ENCODE results near the gene RAP1GAP2. TPM values are rescaled to one million over a fixed set of nuclear protein-coding genes. Genes with fewer than 3 reads are reported as not detected.
A peak's percentile ranks its signal among the peaks of the same experiment; 100 is the strongest.
"Not testable (repeated sequence)": the region's sequence is repeated elsewhere in the genome, so short reads cannot be mapped to it uniquely, and the experiment has no call there.

The RAP1GAP2 gene
- total RNA-seq, 2 experiments from 2014 or later, result not detected

DNA sequence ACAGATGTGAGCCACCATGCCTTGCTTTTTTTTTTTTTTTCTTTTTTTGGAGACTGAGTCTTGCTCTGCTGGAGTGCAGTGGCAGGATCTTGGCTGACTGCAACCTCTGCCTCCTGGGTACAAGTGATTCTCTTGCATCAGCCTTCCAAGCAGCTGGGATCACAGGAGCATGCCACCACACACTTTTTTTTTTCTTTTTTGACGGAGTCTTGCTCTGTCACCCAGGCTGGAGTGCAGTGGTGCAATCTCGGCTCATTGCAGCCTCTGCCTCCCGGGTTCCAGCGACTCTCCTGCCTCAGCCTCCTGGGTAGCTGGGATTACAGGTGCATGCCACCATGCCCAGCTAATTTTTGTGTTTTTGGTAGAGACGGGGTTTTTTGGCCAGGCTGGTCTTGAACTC, 23.1 kb downstream of the RAP1GAP2 start:
- not testable (repeated sequence) for H3K27ac Mint-ChIP-seq, H3K4me3 Mint-ChIP-seq, DNase-seq, H3K4me1 Mint-ChIP-seq, H3K9me3 Mint-ChIP-seq, H3K36me3 Mint-ChIP-seq
- peaks cover 53% of the 10 kb centered on the region for H3K27me3 Mint-ChIP-seq

DNA sequence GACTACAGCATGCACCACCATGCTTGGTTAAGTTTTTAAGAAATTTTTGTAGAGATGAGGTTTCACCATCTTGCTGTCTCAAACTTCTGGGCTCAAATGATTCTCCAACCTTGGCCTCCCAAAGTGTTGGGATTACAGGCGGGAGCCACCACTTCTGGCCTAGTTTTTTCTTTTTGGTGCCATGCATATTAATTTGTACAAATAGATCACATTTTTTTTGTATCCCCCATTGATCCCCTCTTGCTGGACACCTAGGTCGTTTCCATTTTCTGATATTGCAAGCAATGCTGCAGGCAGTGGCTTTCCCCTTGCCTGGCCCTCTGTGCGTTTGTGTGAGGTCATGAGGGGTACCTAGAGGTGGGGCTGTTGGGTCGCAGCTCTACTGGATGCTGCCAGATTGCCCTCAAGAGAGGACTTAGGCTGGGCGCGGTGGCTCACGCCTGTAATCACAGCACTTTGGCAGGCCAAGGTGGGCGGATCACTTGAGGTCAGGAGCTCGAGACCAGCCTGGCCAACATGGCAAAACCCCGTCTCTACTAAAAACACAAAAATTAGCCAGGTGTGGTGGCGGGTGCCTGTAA, 23.8 kb downstream of the RAP1GAP2 start:
- H3K27me3 Mint-ChIP-seq, result peaks cover 55% of the 10 kb centered on the region
- no peak overlapping the region for H3K27ac Mint-ChIP-seq
- no peak overlapping the region for H3K4me3 Mint-ChIP-seq
- H3K4me1 Mint-ChIP-seq, result peaks cover 6% of the 10 kb centered on the region
- DNase-seq, result no peak
- no peaks in the 10 kb centered on the region for H3K9me3 Mint-ChIP-seq
- H3K36me3 Mint-ChIP-seq, result no peaks in the 10 kb centered on the region

DNA sequence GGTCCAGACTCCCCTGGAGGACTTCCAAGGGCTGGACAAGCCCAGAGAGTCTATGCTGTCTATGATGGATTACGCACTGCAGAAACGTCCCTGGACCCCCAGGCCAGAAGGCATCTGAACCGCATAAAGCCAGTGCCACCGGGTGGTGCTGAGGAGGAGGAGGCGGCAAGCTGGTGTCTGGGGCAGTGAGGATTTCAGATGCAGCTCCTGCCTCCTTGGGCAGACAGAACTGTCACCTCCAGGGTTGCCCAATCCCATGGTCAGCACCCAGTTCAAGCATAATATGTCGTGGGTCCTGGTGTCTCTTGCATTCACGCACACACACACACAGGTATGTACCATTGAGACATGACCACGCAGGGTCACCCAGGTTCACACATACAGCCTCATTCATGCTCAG, 25.6 kb downstream of the RAP1GAP2 start:
- no peak for DNase-seq
- H3K36me3 Mint-ChIP-seq, result no peaks in the 10 kb centered on the region
- peaks cover 62% of the 10 kb centered on the region for H3K27me3 Mint-ChIP-seq
- H3K4me3 Mint-ChIP-seq, result no peak overlapping the region
- no peaks in the 10 kb centered on the region for H3K9me3 Mint-ChIP-seq
- no peaks in the 10 kb centered on the region for H3K4me1 Mint-ChIP-seq
- no peak overlapping the region for H3K27ac Mint-ChIP-seq

DNA sequence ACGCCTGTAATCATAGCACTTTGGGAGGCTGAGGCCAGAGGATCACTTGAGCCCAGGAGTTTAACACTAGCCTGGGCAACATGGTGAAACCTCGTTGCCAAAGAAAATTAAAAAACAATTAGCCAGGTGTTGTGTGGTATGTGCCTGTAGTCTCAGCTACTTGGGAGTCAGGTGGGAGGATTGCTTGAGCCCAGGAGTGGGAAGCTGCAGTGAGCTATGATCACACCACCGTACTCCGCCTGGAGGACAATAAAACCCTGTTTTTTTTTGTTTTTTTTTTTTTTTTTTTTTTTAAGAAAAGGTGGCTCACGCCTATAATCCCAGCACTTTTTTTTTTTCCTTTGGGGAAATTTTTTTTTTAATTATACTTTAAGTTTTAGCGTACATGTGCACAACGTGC, 26.1 kb downstream of the RAP1GAP2 start:
- H3K9me3 Mint-ChIP-seq, result no peaks in the 10 kb centered on the region
- peaks cover 66% of the 10 kb centered on the region for H3K27me3 Mint-ChIP-seq
- no peaks in the 10 kb centered on the region for H3K4me1 Mint-ChIP-seq
- no peak overlapping the region for H3K4me3 Mint-ChIP-seq
- no peaks in the 10 kb centered on the region for H3K36me3 Mint-ChIP-seq
- no peak overlapping the region for H3K27ac Mint-ChIP-seq
- DNase-seq, result no peak

DNA sequence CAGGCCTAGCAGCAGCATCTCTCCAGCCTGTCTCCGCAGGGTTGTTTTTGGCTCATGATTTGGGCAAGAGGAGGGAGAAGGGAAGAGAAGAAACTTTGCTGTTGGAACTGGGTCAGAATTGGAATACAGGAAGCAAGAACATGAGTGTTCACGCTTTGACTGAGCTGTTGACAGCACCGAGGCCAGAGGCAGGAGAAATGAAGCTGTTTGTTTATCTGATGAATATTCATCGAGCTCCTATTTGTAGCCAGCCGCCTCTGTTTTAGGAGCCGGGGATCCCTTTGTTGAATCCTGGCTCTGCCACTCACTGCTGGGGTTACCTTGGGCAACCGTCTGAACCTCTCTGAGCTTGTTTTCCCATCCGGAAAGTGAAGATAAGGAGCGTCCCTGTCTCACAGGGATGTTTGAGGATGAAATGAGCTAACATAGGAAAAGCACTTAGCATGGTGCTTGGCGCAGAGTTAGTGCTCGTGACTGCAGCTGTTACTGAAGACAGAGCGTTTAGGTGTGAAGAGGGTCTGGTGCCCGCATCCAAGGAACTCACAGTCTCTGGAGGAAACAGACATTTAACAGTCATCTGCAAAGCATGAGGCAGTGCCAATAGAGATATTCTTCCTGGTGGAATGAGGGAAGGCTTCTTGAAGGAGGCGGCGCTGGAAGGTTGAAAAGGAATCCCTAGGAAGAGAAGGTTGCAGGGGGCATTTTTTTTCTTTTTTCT, 29.2 kb downstream of the RAP1GAP2 start:
- Mint-ChIP-seq H3K9me3 (no peaks in the 10 kb centered on the region), H3K27ac (no peak overlapping the region), H3K4me1 (peaks cover 4% of the 10 kb centered on the region), H3K4me3 (no peak overlapping the region), H3K27me3 (peaks cover 57% of the 10 kb centered on the region), H3K36me3 (no peaks in the 10 kb centered on the region)
- no peak for DNase-seq

DNA sequence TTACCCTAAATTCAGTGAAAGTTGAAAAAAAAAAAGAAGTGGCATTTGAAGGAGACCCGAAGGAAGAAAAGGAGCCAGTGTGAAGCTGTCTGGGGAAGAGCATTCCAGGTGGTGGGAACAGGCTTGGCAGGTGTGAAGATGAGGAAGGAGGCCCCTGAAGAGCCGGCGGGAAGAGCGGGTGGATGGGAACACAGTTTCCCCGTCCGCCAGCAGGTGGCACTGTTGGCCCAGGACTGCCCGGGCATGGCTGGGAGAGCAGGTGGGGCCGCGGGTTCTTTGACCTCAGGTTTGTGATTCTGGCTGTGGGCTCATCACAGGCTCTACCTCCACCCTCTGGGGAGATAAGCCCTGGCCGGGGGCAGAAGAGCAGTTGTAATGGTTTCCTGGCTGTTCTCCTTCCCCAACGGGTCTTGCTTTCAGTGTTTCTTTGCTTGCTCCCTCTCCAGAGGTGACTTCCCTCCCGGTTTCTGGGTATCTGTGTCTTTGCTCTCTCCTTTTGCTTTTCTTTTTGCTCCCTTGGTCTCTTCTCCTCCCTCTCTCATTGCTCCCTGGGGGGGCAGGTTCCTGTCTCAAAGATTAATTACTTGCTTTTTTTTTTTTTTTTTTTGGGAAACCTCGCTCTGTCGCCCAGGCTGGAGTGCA, 32.3 kb downstream of the RAP1GAP2 start:
- H3K27ac Mint-ChIP-seq, result no peak overlapping the region
- DNase-seq, result peak; percentile 73

DNA sequence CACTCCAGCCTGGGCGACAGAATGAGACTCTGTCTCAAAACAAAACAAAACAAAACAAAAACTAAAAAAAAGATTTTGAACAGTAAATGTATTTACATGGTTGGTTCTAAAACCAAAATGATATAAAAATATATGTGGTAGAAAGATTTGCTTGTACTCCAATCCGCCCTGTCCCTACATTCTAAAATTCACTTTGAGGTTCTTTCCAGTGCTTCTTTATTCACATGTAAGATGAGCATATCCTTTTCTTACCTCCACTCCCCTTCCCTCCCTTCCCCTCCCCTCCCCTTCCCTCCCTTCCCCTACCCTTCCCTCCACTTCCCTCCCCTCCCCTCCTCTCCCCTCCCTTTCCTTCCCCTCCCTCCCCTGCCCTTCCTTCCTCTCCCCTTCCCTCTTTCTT, 34.4 kb downstream of the RAP1GAP2 start:
- Mint-ChIP-seq H3K36me3 (no peaks in the 10 kb centered on the region), H3K9me3 (no peaks in the 10 kb centered on the region), H3K27ac (no peak overlapping the region), H3K4me1 (peaks cover 4% of the 10 kb centered on the region), H3K27me3 (peaks cover 30% of the 10 kb centered on the region), H3K4me3 (no peak overlapping the region)
- DNase-seq, result no peak

More for the DNA sequence above, 32.3 kb downstream of the RAP1GAP2 start:
- Mint-ChIP-seq H3K36me3 (no peaks in the 10 kb centered on the region), H3K4me1 (peaks cover 4% of the 10 kb centered on the region), H3K9me3 (no peaks in the 10 kb centered on the region), H3K4me3 (no peak overlapping the region), H3K27me3 (peaks cover 41% of the 10 kb centered on the region)

DNA sequence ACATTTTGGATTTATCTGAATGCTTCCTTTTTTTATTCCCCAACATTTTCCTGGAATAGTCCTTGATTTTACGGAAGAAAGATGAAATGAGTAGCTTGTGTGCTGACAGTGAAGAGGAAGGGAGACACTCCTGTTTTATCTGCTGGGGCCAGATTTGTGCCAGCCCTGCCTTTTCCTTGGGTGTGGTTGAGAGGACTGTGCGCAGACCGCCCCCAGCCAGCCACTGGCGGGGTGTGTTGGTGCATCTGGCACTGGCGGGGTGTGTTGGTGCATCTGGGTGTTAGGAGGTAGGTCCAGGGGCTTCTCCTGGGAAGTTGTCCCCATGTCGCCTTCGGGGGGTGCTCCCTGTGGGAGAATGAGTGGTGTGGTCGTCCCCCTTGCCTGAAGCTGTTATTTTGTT, 39.5 kb downstream of the RAP1GAP2 start:
- no peaks in the 10 kb centered on the region for H3K36me3 Mint-ChIP-seq
- peaks cover 12% of the 10 kb centered on the region for H3K27me3 Mint-ChIP-seq
- H3K4me1 Mint-ChIP-seq, result peaks cover 2% of the 10 kb centered on the region
- H3K4me3 Mint-ChIP-seq, result no peak overlapping the region
- no peaks in the 10 kb centered on the region for H3K9me3 Mint-ChIP-seq
- no peak for DNase-seq
- H3K27ac Mint-ChIP-seq, result no peak overlapping the region

DNA sequence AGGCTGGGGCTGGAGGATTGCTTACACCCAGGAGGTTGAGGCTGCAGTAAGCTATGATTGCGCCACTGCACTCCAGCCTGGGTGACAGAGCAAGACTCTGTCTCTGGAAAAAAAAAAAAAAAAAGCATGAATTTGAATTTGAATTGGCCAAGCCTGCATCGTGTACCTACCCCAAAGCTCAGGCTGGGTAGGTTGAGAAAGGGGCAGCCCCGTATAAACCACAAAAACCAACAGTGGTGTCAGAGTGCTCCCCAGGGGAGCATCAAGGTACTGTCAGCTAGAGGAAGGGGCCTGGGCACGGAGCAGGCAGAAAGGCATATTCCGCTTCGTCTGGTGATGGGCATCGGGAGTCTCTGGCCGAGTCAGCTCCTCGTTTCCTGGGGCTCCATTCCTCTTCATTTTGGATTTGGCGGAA, 40.9 kb downstream of the RAP1GAP2 start:
- H3K9me3 Mint-ChIP-seq, result no peaks in the 10 kb centered on the region
- H3K27me3 Mint-ChIP-seq, result peaks cover 12% of the 10 kb centered on the region
- peaks cover 2% of the 10 kb centered on the region for H3K4me1 Mint-ChIP-seq
- H3K36me3 Mint-ChIP-seq, result no peaks in the 10 kb centered on the region
- H3K4me3 Mint-ChIP-seq, result no peak overlapping the region
- no peak overlapping the region for H3K27ac Mint-ChIP-seq
- peak; percentile 54 for DNase-seq

DNA sequence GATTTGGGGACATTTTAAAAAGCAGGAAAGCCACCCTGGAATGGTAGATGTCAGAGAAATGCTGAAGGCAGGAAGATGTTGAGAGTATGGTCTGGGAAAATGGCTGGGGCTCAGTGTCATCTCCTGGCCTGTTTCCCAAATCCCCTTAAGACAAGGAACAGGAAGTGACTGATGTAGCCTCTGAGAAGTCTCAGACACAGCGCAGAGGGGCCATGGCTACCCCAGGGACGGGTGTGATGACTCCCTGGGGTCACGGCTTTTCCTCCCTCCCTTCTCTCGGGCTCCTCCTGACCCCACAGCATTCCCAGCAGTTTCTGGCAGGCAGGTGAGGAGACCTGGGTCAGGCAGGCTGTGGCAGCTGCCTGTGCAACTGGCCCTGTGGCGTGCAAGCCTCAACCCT, 45.4 kb downstream of the RAP1GAP2 start:
- Mint-ChIP-seq H3K4me1 (peaks cover 2% of the 10 kb centered on the region), H3K27ac (no peak overlapping the region), H3K36me3 (no peaks in the 10 kb centered on the region), H3K4me3 (no peak overlapping the region), H3K27me3 (peaks cover 5% of the 10 kb centered on the region), H3K9me3 (no peaks in the 10 kb centered on the region)
- no peak for DNase-seq

DNA sequence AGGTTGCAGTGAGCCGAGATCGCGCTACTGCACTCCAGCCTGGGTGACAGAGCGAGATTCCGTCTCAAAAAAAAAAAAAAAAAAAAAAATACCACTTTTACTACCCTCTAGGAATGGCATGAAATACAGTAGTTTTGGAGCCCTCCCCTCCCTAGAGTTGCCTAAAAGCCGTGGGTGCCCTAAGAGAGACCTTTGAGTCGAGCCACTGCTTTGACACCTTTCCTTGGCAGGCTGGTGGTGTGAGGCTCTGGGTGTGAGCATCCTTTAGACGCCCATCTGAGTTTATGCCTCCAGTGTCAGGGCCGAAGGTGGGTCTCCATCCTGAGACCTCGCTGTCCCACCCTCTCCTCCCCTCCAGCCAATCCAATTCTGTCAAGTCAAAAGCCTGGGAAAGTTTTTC, 46.2 kb downstream of the RAP1GAP2 start:
- Mint-ChIP-seq H3K9me3 (no peaks in the 10 kb centered on the region), H3K27ac (no peak overlapping the region)

DNA sequence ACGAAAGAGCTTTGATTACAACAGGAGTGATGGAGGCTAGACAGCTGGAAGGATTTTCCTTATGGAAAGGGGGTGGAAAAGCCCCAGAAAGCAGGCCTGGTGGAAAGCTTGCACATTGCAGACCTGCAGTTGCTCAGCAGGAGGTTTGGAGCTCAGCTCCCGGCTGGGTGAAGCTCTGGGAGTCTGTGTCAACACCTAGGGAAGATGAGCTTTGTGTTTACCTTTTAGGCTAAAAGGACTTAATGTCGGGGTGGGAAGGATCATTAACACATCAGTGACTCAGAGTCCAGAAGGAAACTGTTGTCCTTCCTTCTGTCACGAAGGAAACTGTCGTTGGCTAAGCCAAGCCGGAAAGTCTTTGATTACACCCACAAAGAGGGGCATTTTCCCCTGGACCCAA, 48.2 kb downstream of the RAP1GAP2 start:
- no peaks in the 10 kb centered on the region for H3K9me3 Mint-ChIP-seq
- H3K27ac Mint-ChIP-seq, result no peak overlapping the region
- no peak for DNase-seq
- peaks cover 14% of the 10 kb centered on the region for H3K4me1 Mint-ChIP-seq
- peaks cover 19% of the 10 kb centered on the region for H3K27me3 Mint-ChIP-seq
- H3K4me3 Mint-ChIP-seq, result no peak overlapping the region
- no peaks in the 10 kb centered on the region for H3K36me3 Mint-ChIP-seq

More for the DNA sequence above, 46.2 kb downstream of the RAP1GAP2 start:
- Mint-ChIP-seq H3K27me3 (peaks cover 6% of the 10 kb centered on the region), H3K4me1 (peaks cover under 1% of the 10 kb centered on the region), H3K4me3 (no peak overlapping the region), H3K36me3 (no peaks in the 10 kb centered on the region)
- DNase-seq, result no peak

DNA sequence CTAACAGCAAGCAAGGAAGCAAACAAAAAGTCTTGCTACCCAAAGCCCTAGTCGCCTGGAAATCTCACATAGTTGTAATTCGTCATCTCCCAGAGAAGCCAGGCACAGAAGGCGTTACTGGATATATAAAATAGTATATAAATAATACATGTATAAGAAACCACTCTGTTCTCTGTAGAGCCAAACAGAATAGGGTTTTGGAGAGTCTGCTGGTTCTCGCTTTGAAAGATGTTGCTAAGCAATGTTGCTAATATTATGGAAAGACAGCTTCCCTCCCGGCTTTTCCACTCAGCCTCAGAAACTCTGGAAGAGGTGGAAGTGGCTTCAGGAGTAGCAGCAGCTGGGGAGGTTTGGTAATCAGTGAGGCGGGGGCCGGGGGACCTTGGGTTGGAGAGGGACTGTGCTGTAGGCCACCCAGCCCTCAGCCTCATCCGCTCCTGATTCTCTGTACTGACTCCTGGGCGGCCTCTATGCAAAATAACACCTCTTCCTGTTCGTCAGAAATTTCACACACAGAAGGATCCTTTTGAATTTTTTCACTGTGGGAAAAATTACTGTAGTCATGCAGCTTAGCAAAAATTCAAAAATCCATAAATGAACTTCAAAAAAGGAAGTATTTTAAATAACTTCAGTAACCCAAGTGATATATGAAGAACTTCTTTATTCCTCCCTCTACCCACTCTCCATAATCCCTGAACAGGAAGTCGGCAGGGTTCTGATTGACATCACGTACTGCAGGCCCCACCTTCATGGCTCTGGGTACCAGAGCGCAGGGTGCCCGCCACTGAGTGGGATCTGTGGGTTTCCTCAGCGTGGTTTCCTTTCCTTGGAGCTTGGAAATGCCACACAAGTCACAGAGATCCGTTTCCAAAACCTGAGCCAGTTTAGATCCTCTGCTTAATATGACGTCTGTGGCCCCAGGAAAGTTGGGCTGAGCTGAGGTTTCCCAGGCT, 51.4 kb downstream of the RAP1GAP2 start:
- peaks cover 14% of the 10 kb centered on the region for H3K4me1 Mint-ChIP-seq
- no peak for DNase-seq
- no peak overlapping the region for H3K4me3 Mint-ChIP-seq
- H3K36me3 Mint-ChIP-seq, result no peaks in the 10 kb centered on the region
- H3K27me3 Mint-ChIP-seq, result peaks cover 34% of the 10 kb centered on the region
- H3K9me3 Mint-ChIP-seq, result no peaks in the 10 kb centered on the region
- H3K27ac Mint-ChIP-seq, result no peak overlapping the region

DNA sequence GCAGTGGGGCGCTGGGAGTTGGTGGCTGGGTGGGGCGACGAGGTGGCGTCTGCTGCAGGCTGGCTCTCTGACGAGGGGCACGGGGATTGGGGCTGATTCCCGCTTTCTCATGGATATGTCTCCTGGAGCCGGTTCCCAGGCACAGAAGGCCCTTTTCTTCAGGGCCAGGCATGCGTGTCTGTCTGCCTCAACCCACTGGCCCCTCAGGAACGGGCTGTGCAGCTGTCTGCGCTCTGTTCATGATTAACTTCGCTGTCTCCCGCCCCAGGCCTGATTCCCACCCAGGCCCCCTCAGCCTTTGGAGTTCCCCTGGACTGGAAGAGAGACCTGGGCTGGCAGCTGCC, 53.1 kb downstream of the RAP1GAP2 start:
- no peak for DNase-seq
- Mint-ChIP-seq H3K27ac (no peak overlapping the region), H3K4me1 (peaks cover 14% of the 10 kb centered on the region), H3K36me3 (no peaks in the 10 kb centered on the region), H3K4me3 (no peak overlapping the region), H3K27me3 (peaks cover 39% of the 10 kb centered on the region), H3K9me3 (no peaks in the 10 kb centered on the region)

DNA sequence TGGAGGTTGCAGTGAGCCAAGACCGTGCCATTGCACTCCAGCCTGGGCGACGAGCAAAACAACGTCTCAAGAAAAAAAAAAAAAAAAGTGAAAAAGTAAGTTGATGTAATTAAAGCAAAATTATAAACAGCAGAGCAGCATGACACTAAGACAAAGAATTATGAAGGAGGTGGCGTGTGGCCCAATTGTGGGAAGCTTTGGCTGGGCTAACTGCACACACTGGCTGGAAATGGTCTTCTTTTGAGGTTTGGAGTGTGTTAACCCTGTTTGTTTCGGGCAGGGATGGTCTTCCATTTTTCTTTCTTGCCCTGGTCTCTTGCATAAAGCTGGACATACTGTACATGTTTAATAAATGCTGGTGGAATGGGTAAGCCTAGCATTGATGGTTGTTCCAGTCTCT, 54.8 kb downstream of the RAP1GAP2 start:
- Mint-ChIP-seq H3K36me3 (no peaks in the 10 kb centered on the region), H3K4me1 (peaks cover 23% of the 10 kb centered on the region), H3K4me3 (no peak overlapping the region), H3K27ac (no peak overlapping the region), H3K27me3 (peaks cover 56% of the 10 kb centered on the region), H3K9me3 (no peaks in the 10 kb centered on the region)
- no peak for DNase-seq

Measured in activated naive CD8-positive, alpha-beta T cell treated with anti-CD3 and anti-CD28 coated beads for 36 hours (primary cell).